NOMO-1 treated with DMSO at 0.1 percent for 48 hours (cell line): Measurements from ENCODE around the gene DROSHA.

Source experiments
- DNase-seq: peaks from one replicate; lab custom pipeline; 2025; ENCODE audit not compliant: unreplicated experiment; lab: John Stamatoyannopoulos, UW

Gene DROSHA

DNA sequence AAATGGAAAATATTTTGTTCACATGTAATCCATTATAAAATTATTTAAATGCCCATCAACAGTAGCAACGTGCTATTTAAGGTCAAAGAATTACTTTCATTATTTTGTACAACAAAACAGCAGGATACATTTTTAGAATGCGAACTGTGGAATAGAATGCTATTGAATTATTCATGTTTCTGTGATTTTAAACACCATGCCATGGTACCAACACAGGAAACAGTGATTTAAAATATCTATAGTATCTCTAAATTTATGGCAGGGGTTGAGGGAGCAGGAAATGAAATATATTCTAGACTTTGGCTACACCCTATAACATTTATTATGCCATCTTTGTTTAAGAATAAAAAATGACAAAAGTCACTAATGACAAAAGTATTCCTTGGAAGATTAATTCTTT, 62.4 kb downstream of the DROSHA start:
- no peak for DNase-seq

DNA sequence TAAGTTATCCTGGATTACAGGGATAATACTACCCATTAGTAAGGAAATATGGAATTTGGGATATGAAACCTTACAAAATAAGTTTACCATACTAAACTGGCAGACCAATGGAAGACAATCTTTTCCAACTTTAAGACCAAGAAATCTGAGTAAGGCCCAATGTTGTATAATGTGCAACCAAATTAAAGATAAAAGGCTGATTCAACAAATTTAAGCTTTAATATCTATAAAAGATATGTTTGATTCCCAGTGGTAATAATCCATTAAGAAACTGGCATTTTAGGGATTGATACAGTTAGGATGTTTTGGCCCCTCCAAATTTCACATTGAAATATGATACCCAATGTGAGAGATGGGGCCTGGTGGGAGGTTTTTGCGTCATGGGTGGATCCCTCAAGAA, 66.6 kb downstream of the DROSHA start:
- no peak for DNase-seq

DNA sequence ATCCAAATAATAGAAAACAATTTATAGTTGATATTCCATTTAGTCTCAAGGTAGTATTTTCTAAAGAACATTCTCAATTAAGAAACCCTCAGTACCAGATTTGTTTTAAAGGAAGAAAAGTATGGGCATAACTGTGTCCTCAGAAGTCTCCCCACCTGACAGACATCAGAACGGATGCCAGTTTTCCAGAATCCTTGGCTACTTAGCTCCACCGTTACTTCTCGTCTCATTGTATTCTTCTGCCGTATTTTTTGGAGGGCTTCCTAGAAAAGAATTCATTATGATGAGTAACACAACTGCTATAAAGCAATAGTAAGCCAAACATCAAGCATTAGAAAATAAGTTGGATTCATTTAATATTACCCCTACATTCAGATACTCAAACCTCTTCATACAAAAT, 67.8 kb downstream of the DROSHA start:
- DNase-seq = no peak

DNA sequence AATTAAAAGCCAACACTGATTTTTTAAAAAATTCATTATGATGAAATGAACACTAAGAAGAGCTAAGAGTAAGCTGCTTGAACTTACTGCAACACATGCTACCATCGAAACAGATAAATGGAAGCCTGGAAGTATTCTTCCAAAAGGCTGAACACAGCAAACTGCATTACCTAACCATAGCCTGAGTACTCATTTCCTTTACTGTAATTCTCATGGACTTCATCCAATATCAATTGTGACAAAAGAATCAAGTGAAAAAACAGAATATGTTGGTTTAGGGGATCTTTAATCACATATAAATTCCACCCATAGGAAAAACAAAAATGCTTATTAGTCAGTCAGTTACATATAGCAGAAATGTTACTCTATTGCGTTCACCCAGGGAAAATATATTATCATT, 68.5 kb downstream of the DROSHA start:
- DNase-seq = no peak

DNA sequence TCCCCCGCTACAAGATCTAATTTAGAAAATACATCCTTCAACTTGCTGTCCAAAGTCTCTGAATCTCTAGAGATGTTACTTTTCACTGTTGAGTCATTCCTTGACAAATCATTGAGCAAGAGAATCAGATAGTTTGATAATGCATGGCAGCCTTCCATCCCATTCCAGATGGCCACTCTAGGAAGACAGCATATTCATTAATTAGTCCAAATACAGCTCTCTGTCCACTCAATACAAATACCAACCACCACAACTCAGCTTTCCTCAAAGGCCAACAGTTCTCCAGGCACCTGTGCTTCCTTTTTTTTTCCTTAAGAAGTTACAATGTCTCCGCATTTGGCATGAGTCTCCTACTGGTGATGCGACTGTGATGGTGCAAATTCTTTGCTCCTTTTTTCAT, 72.3 kb downstream of the DROSHA start:
- DNase-seq = no peak

DNA sequence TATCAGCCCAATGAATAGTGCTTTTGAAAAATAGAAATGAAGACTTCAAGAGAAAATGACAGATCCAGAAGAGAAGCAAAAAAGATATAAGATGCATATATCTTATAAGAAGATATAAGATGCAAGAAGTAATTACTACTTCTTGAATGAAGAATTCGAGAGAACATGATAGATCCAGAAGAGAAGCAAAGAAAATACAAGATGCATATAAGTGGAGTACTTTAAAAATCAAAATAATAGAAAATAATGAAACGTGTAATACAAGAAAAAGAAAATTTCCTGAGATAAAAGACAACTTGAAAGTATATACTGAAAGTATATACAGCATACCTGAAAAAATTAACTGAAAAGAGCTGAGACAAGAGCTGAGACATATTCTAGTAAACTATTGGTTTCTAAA, 76.7 kb downstream of the DROSHA start:
- DNase-seq = no peak

DNA sequence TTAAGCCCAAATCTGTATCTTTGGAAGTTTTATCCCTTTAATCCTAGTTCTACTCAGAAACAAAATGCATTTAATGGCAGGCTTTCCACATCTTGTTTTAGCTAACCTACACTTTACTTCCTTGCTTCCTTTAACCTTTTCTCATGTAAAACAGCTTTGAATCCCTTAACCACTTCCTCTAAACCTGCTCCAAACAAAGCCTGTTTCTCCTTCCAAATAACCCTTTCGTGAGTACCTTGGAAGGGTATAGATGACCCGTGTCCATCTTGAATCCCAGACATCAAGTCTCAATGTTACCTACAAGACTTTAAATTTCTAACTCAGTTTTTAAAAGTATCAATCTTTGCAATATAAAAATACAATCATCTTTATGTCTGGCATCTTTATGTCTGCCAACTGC, 78.4 kb downstream of the DROSHA start:
- no peak for DNase-seq

DNA sequence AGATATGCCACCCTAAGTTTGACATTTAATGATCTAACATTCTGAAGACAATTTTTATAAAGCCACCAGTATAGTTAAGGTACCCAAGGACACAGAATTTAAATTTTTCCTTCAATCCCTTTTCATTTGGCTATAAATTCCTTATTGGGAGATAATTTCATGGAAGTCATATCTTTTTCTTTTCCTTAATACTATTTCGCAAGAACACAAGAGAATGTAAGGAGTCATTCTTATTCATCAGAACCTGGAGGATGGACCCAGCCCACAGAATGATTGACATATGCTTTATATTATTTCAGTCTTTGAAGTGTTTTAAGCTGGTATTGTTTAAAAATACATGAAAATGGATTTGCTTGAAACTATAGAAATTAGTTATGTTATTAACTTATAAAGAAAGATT, 79.6 kb downstream of the DROSHA start:
- no peak for DNase-seq

DNA sequence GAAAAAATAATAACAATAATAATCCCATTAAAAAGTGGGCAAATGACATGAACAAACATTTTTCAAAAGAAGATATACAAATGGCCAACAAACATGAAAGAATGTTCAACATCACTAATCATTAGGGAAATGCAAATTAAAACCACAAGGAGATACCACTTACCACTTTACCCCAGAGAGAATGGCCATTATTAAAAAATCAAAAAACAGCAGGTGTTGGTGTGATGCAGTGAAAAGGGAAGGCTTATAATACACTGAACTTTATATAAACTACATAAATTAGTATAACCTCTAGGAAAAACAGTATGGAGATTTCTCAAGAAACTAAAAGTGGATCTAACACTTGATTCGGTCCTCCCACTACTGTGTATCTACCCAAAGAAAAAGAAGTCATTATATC, 81.9 kb downstream of the DROSHA start:
- DNase-seq = no peak

DNA sequence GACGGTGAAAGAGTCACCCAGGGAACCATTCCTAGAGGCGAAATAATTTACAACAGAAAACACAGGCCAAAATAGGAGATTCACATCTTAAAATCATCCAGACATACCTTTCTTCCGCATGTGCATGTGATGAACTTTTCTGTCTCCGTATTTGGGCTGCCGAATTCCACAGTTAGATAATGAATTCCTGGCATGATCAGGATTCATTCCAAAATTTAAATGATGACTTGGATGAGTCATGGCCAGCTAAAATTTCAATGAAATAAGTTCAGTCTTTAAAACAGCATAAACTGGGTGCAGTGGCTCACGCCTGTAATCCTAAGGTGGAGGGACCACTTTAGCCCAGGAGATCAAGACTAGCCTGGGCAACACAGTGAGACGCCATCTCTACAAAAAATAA, 82.7 kb downstream of the DROSHA start:
- no peak for DNase-seq

DNA sequence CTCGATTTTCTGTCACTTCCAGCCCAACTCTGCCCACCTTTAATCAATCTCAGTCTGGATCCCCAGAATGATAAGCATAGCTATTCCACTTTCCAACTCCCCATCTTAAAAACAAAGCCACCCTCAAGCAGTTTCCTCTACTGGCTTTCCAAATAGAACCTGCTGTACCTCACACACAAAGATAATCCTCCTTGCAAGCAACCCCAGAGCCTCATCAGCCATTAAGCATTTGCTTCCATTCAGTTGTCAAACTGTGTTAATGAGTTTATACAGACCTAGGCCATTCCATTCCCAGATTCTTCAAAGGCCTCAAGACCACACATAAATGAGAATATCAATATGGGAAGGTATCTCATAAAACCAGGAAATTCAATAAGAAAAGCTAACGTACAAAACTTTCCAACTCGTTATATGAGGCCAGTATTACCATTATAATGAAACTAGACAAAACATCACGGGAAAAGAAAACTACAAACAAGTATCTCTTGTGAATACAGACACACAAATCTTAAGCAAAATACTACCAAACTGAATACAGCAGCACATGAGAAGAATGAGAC, 86.8 kb downstream of the DROSHA start:
- no peak for DNase-seq

DNA sequence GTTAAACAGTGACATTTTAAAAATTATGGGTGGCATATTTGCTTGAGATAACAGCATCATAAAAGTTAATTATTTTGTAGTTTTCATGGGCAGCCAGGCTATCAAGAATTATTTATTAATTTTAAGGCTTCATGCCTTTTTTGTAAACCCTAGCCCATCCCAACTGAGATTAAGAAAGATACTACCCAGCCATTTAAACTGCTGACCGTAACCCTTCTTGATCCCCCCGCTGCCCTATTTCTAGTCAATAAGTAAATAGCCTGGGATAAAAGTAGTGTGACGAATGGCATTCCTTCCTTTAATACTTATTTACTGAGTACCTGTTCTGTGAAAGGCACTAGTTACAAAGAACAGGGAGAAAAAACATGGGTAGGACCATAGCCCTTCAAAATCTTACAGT, 88.3 kb downstream of the DROSHA start:
- no peak for DNase-seq

DNA sequence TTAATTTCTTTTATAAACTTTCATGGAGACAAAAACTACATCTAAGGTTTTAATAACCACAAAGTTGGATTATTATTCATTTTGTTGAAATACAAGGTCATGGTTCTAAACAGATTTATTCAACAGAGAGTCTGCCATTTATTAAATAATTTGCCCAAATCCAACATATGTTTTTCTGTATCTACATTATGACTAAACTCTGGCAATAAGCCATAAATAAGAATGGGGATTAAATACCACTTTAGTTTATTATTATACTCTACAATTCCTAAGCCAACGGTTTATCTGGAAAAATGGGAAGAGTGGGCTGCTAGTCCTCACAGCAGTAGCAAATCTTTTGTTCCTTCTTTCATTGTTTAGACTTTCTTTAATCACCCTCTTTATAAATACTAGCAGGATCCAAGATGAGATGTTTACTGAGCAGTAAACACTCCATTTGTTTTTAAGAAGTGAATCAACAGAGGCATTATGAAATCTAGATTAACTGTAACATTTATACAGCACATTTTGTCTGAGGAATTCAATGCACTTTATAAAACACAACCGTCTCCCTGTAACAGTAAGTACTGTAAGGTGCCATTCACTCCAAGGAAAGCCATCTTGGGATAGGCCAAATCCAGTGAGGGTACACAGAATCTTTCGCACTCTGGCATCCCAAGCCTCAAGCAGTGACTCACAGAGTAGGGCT, 89.7 kb downstream of the DROSHA start:
- no peak for DNase-seq

DNA sequence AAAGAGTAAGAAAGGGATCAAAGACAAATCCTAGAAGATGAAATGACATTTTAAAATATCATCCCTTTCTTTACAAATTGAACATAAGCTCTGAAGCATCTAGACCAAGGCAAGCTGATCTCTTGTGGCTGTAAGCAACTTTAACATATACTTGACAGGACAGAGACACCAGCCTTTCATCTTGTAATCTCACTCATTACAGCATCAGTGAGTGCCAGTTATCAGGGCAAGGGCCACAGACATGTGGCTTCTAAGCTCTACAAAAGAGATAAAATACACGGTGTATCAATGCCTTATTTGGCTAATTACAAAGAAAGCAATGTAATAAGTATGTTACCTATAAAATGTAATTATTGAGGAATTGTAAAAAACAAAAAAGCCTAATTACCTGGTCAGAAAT, 95.0 kb downstream of the DROSHA start:
- DNase-seq = no peak

DNA sequence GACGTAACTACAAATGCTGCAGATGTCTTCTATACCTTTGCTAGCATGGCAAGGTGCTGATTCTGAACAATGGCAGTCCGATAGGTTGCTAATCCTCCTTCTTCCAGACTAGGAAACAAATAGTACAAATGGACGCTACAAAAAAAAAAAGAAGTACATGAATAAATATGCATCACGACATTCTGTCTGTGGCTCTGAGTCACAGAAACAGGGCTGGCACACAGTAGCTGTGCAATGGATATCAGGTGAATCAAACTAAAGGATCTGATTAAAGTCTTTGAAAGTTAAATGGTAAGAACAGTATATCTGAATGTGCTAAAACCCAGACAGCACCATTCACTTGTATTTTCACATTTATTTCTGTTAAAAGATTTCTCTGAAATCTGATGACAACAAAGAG, 96.2 kb downstream of the DROSHA start:
- DNase-seq = no peak

DNA sequence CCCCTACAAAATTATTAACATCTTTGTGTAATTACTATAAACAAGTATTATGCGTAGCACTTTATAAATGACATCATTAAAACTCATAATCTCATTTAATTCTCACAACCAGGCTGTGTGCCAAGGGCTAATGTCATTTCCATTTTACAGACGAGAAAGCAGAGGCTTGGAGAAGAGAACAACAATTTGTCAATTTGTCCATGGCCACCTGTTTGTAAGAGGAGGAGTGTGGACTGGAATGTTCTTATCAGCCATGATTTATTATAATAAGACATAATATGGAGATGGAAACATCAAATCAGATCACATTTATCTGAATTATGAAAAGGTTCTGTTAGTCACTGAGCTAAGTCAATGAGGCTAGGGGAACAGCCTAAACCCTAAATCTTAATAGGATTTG, 97.0 kb downstream of the DROSHA start:
- no peak for DNase-seq

DNA sequence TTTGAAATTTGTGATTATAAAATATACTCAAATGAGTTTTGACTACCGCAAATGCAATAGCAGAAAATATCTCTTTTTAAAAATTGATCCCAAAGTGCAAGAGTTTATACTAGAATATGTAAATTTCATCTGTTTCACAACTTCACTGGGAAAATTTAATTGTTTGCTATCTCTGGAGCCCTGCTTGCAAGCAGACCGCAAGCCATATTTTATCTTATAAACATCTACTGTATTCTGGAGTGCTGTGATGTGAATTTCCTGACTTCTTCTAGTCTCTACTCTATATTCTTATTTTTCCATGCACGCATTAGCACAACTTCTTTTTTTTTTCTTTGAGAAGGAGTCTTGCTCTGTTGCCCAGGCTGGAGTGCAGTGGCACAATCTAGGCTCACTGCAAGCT, 98.7 kb downstream of the DROSHA start:
- no peak for DNase-seq

DNA sequence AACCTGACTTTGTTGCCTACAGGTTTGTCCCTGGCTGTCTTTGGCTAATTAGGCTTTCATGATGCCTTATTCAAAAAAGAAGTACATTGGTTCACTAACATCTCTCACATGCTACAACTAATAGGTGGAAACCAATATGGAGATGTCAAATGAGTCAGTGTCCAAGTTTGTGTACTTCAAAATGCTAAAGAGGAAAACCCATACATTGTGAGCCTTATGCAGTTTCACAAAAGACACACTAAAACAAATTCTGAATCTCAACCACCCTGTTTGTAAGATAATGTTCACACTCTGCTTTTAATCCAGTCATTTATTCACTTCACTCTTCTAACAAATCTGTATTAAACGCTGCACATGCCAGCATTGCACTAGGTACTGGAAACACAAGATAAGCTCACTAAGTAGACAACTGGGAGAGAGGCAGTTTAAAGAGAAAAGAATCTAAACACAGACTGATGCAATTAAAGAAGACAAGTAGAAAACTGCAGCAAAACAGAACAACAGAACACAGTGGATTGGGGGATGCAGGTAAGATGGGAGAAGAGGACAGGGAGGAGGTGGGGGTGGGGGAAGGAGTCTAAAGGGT, 104.1 kb downstream of the DROSHA start:
- DNase-seq = no peak

DNA sequence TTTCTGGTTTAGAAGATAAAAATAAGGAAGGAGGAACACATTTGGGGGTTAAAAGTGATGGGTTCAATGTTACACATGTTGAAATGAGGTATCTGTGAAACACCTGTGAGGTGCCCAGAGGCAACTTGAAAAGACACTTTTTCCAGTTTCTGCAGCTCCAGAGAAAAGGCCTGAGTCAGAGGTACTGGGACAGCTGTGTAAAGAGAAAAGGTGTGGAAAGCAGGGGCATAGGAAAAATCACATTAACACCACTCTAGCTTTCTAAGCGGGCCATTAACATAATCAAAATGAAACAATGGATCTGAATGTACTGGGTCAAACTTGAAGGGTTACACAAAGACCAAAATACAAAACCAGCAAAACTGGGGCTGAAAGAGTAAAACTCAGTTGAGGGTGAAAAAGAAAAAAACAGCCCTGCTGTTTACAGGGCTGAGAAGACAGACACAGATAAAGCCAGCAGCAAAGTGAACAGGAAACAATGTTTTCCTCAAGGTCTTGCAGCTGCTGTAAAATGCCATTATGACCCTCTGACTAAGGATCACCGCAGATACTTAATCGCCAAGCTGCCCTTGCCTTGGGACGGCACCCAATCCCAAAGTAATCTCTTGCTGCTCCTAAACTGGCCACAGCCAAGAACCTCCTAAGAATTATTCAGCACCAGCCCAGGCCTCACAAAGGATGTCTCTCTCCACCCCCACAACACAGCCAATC, 104.7 kb downstream of the DROSHA start:
- DNase-seq = no peak

DNA sequence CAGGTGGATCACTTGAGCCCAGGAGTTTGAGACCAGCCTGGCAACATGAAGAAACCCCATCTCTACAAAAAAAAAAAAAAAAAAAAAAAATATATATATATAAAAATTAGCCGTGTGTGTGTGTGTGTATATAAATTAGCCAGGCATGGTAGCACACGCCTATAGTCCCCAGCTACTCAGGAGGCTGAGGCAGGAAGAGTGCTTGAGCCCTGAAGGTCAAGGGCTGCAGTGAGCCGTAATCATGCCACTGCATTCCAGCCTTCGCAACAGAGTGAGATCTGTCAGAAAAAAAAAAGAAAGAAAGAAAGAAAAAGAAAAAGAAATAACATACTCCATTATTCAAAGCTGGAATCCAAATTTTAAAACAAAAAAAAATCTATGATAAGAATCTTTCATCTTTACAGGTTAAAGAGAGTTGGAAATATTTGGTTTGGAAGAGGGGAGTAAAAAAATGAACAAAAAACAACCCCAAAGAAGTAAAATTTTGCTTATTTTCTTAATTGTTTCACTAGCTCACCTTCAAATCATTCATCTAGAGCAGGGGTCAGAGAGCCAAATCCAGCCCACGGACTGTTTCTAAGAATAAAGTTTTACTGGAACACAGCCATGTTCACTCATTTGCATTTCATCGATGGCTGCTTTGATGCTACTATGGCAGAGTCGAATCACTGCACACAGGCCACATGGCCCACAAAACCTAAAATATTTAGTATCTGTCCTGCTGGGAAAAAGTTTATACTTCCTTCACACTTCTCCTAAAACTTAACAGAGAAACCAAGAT, 109.9 kb downstream of the DROSHA start:
- DNase-seq = no peak

DNA sequence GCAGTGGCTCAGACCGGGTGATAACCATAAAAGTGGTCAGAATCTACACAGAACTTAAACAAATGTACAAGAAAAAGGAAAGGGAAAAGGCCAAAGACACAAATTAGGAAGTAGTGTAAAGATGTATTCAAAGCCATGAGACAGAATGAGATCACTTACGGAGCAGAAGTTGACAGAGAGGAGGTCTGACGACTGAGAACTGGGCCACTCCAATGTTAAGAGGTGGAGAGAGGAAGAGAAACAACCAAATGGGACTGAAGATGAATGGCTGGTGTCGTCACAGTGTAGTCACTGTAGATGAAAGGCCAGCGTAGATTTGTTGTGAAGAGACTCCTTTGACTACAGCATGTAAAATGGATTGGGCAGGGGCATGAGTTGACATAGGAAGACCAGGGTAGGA, 114.4 kb downstream of the DROSHA start:
- DNase-seq = no peak

DNA sequence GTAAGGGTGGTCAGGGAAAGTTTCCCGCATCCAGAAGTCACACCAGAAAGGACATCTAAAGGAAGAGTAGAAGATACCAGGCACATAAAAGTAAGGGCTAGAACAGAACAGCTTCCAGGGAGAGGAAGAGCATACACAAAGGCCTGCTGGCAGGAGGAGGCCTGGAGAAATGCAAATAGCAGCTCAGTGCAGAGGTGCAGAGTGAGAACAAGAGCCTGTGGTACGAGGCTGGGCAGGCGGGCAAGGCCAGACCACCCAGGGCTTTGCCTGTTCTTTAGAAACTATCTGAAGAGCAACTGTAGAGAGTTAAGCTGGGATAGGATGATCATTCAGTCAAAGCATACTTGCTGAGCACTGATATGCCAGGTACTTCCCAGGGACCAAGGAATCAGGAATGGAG, 115.3 kb downstream of the DROSHA start:
- no peak for DNase-seq
